HG02973 (cell line): ENCODE measurements around the gene ISLR.

ENCODE experiments used
- ATAC-seq: cut with Tn5 transposase; IDR thresholded peaks from one replicate; pipeline ENCODE4 v1.9.1; 2021; ENCODE audit warnings: moderate library complexity; ENCODE audit not compliant: unreplicated experiment

The ISLR gene

GRCh38 chr15:74173380-74174218, at the start of gene ISLR:
TSS of gene ISLR (plus strand) at chr15:74173710. CDS start at chr15:74174859, 1,149 bp downstream.
- no peak for ATAC-seq

- no peak for ATAC-seq
Measured at GRCh38 chr15:74124196-74124595, 49.3 kb upstream of the ISLR start.

- ATAC-seq: no peak
Measured at GRCh38 chr15:74124759-74125158, 48.8 kb upstream of the ISLR start.

GRCh38 chr15:74127255-74127953, 46.1 kb upstream of the ISLR start:
- ATAC-seq: no peak

- no peak for ATAC-seq
Measured at GRCh38 chr15:74127954-74128784, 45.3 kb upstream of the ISLR start.

- ATAC-seq: no peak
Measured at GRCh38 chr15:74128785-74129585, 44.5 kb upstream of the ISLR start.

GRCh38 chr15:74129586-74130154, 43.8 kb upstream of the ISLR start:
- no peak for ATAC-seq

- no peak for ATAC-seq
Measured at GRCh38 chr15:74130155-74130848, 43.2 kb upstream of the ISLR start, which contains the start of gene ISLR2. TSS of gene ISLR2 (plus strand) at chr15:74130586. CDS start at chr15:74132755, 2,169 bp downstream.

GRCh38 chr15:74130849-74131627, 42.5 kb upstream of the ISLR start:
- ATAC-seq: no peak

- ATAC-seq: no peak
Measured at GRCh38 chr15:74131628-74132413, 41.7 kb upstream of the ISLR start.

- ATAC-seq: no peak
Measured at GRCh38 chr15:74132681-74133651, 40.5 kb upstream of the ISLR start.

GRCh38 chr15:74133694-74134386, 39.7 kb upstream of the ISLR start:
- ATAC-seq: no peak

GRCh38 chr15:74134387-74135027, 39.0 kb upstream of the ISLR start:
- no peak for ATAC-seq

GRCh38 chr15:74135041-74135565, 38.4 kb upstream of the ISLR start:
- no peak for ATAC-seq

- ATAC-seq: no peak
Measured at GRCh38 chr15:74136540-74136813, 37.0 kb upstream of the ISLR start.
